GM18868 (cell line): ENCODE results near the gene SMPDL3B.

Experiments used
- ATAC-seq: cut with Tn5 transposase; IDR thresholded peaks from one replicate; pipeline ENCODE4 v1.9.1; 2021; ENCODE audit warnings: mild to moderate bottlenecking, moderate library complexity; ENCODE audit not compliant: unreplicated experiment

SMPDL3B gene

GRCh38 chr1:27934818-27935549 lies at the start of gene SMPDL3B:
SMPDL3B (plus strand) TSS chr1:27935000; CDS start chr1:27935184, 184 bp downstream.
- no peak for ATAC-seq

- ATAC-seq: no peak
Observed at GRCh38 chr1:27885114-27885528, 49.7 kb upstream of the SMPDL3B start.

GRCh38 chr1:27885621-27886352 lies 49.0 kb upstream of the SMPDL3B start:
- no peak for ATAC-seq

GRCh38 chr1:27886353-27886679 lies 48.5 kb upstream of the SMPDL3B start:
- ATAC-seq: no peak

GRCh38 chr1:27886744-27887143 lies 48.1 kb upstream of the SMPDL3B start:
- no peak for ATAC-seq

- no peak for ATAC-seq
Observed at GRCh38 chr1:27887215-27888021, 47.4 kb upstream of the SMPDL3B start.

GRCh38 chr1:27889506-27889905 lies 45.3 kb upstream of the SMPDL3B start:
- ATAC-seq: no peak

GRCh38 chr1:27891196-27891889 lies 43.5 kb upstream of the SMPDL3B start:
- ATAC-seq: peak; percentile 43

GRCh38 chr1:27894521-27894920 lies 40.3 kb upstream of the SMPDL3B start:
- no peak for ATAC-seq

GRCh38 chr1:27906759-27907158 lies 28.0 kb upstream of the SMPDL3B start:
- ATAC-seq: no peak

- no peak for ATAC-seq
Observed at GRCh38 chr1:27912429-27912828, 22.4 kb upstream of the SMPDL3B start.

GRCh38 chr1:27915082-27915575 lies 19.7 kb upstream of the SMPDL3B start:
- ATAC-seq: no peak

GRCh38 chr1:27922272-27922671 lies 12.5 kb upstream of the SMPDL3B start:
- ATAC-seq: no peak

- ATAC-seq: no peak
Observed at GRCh38 chr1:27928216-27928954, 6.4 kb upstream of the SMPDL3B start.

GRCh38 chr1:27931184-27931583 lies 3.6 kb upstream of the SMPDL3B start:
- no peak for ATAC-seq

- ATAC-seq: no peak
Observed at GRCh38 chr1:27931759-27932158, 3.0 kb upstream of the SMPDL3B start.

GRCh38 chr1:27935721-27936120 lies 921 bp downstream of the SMPDL3B start:
- no peak for ATAC-seq

- ATAC-seq: no peak
Observed at GRCh38 chr1:27936370-27936769, 1.6 kb downstream of the SMPDL3B start.

- ATAC-seq: no peak
Observed at GRCh38 chr1:27937524-27937836, 2.7 kb downstream of the SMPDL3B start.

- ATAC-seq: no peak
Observed at GRCh38 chr1:27938488-27938887, 3.7 kb downstream of the SMPDL3B start.
